ENCODE measurements around the gene EIF4H. TPM values are rescaled to one million over a fixed set of nuclear protein-coding genes. Genes with fewer than 3 reads are reported as not detected.

EIF4H gene
- total RNA-seq, 1 experiment from 2014 or later = 370 TPM

GRCh38 chr7:74230446-74231231 is 56.5 kb downstream of the EIF4H start:
- no peaks in the 10 kb centered on the region for H3K9me3 Mint-ChIP-seq (ENCODE audit: unreplicated experiment)
- intact Hi-C loops (cut with micrococcal nuclease; ENCODE audit: unreplicated experiment) = no loop called here
- no peak overlapping the region for H3K4me3 Mint-ChIP-seq (ENCODE audit: unreplicated experiment)

GRCh38 chr7:74231232-74231590 is 57.1 kb downstream of the EIF4H start:
- ChIA-PET CTCF (interaction anchor here (0.5 kb wide), 1 partner anchor 133 kb away, joined by 3 read pairs; no protein-coding TSS in a partner anchor), POLR2A (no interaction called here)
- intact Hi-C loops (cut with micrococcal nuclease; ENCODE audit: unreplicated experiment) = no loop called here
- Histone ChIP-seq H3K4me3 (ENCODE audit: low read depth, low read length) (no peak overlapping the region), H3K27me3 (replicated peaks; ENCODE audit: control insufficient read depth, insufficient read depth, low read length) (no peaks in the 10 kb centered on the region), H3K9me3 (no peaks in the 10 kb centered on the region), H3K4me1 (no peaks in the 10 kb centered on the region; the same call in 1 of the 2 replicates), H3K36me3 (ENCODE audit: control insufficient read depth, insufficient read depth, low read length) (peaks cover under 1% of the 10 kb centered on the region)
- Mint-ChIP-seq H3K4me1 (ENCODE audit: low read depth, unreplicated experiment) (peaks cover 11% of the 10 kb centered on the region), H3K27me3 (ENCODE audit: insufficient read depth, unreplicated experiment) (no peaks in the 10 kb centered on the region), H3K36me3 (ENCODE audit: insufficient read depth, unreplicated experiment) (peaks cover 75% of the 10 kb centered on the region), H3K9me3 (ENCODE audit: unreplicated experiment) (no peaks in the 10 kb centered on the region), H3K27ac (ENCODE audit: unreplicated experiment) (no peak overlapping the region), H3K4me3 (ENCODE audit: unreplicated experiment) (no peak overlapping the region)
- TF ChIP-seq CTCF (IDR thresholded peaks at IDR 0.05; ENCODE audit: insufficient read depth in 1 of 2, low read depth in 1 of 2, low read length in 1 of 2, severe bottlenecking in 1 of 2, unreplicated experiment in 1 of 2) = no peak
- no TSS peak for BruUV-seq (replicated peaks)
- DNase-seq = no peak

More at GRCh38 chr7:74230446-74231231, 56.5 kb downstream of the EIF4H start:
- no peak for DNase-seq
- ChIA-PET CTCF (interaction anchor here (0.5 kb wide), 1 partner anchor 134 kb away, joined by 3 read pairs; no protein-coding TSS in a partner anchor), POLR2A (no interaction called here)
- no TSS peak for BruUV-seq (replicated peaks)
- Histone ChIP-seq H3K9me3 (no peaks in the 10 kb centered on the region), H3K36me3 (ENCODE audit: control insufficient read depth, insufficient read depth, low read length) (no peaks in the 10 kb centered on the region; the same call in none of the 2 replicates), H3K4me1 (no peaks in the 10 kb centered on the region; the same call in 1 of the 2 replicates), H3K27me3 (replicated peaks; ENCODE audit: control insufficient read depth, insufficient read depth, low read length) (no peaks in the 10 kb centered on the region), H3K4me3 (ENCODE audit: low read depth, low read length) (no peak overlapping the region)
- Mint-ChIP-seq H3K36me3 (ENCODE audit: insufficient read depth, unreplicated experiment) (peaks cover 73% of the 10 kb centered on the region), H3K4me1 (ENCODE audit: low read depth, unreplicated experiment) (peaks cover 11% of the 10 kb centered on the region), H3K27ac (ENCODE audit: unreplicated experiment) (no peak overlapping the region), H3K27me3 (ENCODE audit: insufficient read depth, unreplicated experiment) (no peaks in the 10 kb centered on the region)
- TF ChIP-seq CTCF (IDR thresholded peaks at IDR 0.05; ENCODE audit: insufficient read depth in 1 of 2, low read depth in 1 of 2, low read length in 1 of 2, severe bottlenecking in 1 of 2, unreplicated experiment in 1 of 2) = no peak

- Mint-ChIP-seq H3K4me3 (ENCODE audit: unreplicated experiment) (no peak overlapping the region), H3K36me3 (ENCODE audit: insufficient read depth, unreplicated experiment) (peaks cover 86% of the 10 kb centered on the region), H3K27ac (ENCODE audit: unreplicated experiment) (no peak overlapping the region), H3K4me1 (ENCODE audit: low read depth, unreplicated experiment) (peaks cover 11% of the 10 kb centered on the region), H3K27me3 (ENCODE audit: insufficient read depth, unreplicated experiment) (no peaks in the 10 kb centered on the region), H3K9me3 (ENCODE audit: unreplicated experiment) (no peaks in the 10 kb centered on the region)
- intact Hi-C loops (cut with micrococcal nuclease; ENCODE audit: unreplicated experiment) = loop anchor here (1.0 kb wide), 1 partner anchor 27 kb away; no protein-coding TSS in a partner anchor
- no peaks in the 10 kb centered on the region for H3K9me3 ChIP-seq
- ChIA-PET CTCF (interaction anchor here (1.0 kb wide), 1 partner anchor 27 kb away, joined by 3 read pairs; no protein-coding TSS in a partner anchor), POLR2A (no interaction called here)
- H3K4me3 ChIP-seq (ENCODE audit: low read depth, low read length) = no peak overlapping the region
- peaks cover 2% of the 10 kb centered on the region for H3K36me3 ChIP-seq (ENCODE audit: control insufficient read depth, insufficient read depth, low read length)
- TF ChIP-seq CTCF (IDR thresholded peaks at IDR 0.05; ENCODE audit: insufficient read depth in 1 of 2, low read depth in 1 of 2, low read length in 1 of 2, severe bottlenecking in 1 of 2, unreplicated experiment in 1 of 2) = no peak
- no peak for DNase-seq
- BruUV-seq (replicated peaks) = no TSS peak
- H3K4me1 ChIP-seq = no peaks in the 10 kb centered on the region; the same call in 1 of the 2 replicates
- H3K27me3 ChIP-seq (replicated peaks; ENCODE audit: control insufficient read depth, insufficient read depth, low read length) = no peaks in the 10 kb centered on the region
These were observed 59.6 kb downstream of the EIF4H start for GRCh38 chr7:74233655-74234285.

Data from Caco-2 (cell line).